Measurements from ENCODE around the gene TMED10.
A peak's percentile ranks its signal among the peaks of the same experiment; 100 is the strongest.
"Not testable (repeated sequence)": the region's sequence is repeated elsewhere in the genome, so short reads cannot be mapped to it uniquely, and the experiment has no call there.

The TMED10 gene

DNA sequence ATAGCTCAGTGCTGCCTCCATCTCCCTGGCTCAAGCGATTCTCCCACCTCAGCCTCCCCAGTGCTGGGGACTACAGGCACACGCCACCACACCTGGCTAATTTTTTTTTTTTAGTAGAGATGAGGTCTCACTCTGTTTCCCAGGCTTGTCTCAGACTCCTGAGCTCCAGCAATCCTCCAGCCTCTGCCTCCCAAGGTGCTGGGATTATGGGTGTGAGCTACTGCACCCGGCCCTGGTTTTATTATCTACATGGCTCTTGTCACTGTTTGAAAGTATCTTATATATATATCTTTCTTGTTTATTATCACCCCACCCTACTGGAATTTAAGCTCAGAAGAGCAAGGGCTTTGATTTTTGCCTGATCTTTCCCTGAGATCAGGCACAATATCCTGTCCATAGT is 7.6 kb upstream of the TMED10 start:
- Mint-ChIP-seq H3K27ac (no peak overlapping the region), H3K4me1 (no peaks in the 10 kb centered on the region), H3K36me3 (no peaks in the 10 kb centered on the region), H3K27me3 (peaks cover 44% of the 10 kb centered on the region), H3K4me3 (no peak overlapping the region), H3K9me3 (no peaks in the 10 kb centered on the region)
- no peak for DNase-seq
- CTCF ChIA-PET: interaction anchor here (0.6 to 1.3 kb wide), 2 partner anchors 8 to 551 kb away, joined by 3 to 4 read pairs; partner anchors contain the start of gene TMED10

DNA sequence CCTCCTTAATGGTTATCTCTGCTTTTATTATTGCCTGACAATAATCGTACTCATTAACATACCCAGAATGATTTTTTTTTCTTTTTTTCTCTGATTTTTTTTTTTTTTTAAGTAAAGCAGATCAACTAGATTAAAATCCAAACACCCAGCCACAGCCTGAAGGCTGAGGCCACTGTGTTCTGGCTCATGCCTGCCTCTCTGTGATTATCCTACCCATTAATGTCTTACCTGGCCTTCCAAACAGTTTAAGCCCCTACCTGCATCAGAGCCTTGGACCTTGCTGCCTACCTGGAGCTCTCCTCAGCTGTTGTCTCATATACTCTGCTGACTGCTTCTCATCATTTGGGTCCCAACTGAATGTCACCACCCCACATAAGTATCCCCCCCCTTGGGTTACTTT is 6.8 kb upstream of the TMED10 start:
- H3K4me1 Mint-ChIP-seq: no peaks in the 10 kb centered on the region
- H3K27ac Mint-ChIP-seq: no peak overlapping the region
- no peak for DNase-seq
- H3K36me3 Mint-ChIP-seq: no peaks in the 10 kb centered on the region
- peaks cover 42% of the 10 kb centered on the region for H3K27me3 Mint-ChIP-seq
- H3K4me3 Mint-ChIP-seq: no peak overlapping the region
- no peaks in the 10 kb centered on the region for H3K9me3 Mint-ChIP-seq
- CTCF ChIA-PET: interaction anchor here (0.6 kb wide), 1 partner anchor 550 kb away, joined by 3 read pairs; no protein-coding TSS in a partner anchor

DNA sequence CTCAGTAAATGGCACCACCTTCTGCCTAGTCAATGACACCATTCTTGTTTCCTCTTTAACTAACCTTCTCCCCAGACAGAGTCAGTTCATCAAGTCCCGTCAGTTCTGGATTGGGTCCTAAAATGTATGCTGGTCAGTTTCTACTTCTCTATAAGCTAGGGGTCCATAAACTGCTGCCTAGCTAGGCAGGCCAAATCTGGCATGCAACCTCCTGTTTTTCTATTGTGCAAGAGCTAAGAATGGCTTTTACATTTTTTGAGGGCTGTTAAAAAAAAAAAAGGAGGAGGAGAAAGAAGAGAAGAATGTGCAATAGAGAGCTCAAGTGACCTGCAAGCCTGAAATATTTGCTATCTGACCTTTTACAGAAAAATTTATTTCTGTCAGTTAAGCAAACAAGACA is 6.4 kb upstream of the TMED10 start:
- Mint-ChIP-seq H3K36me3 (no peaks in the 10 kb centered on the region), H3K27ac (no peak overlapping the region), H3K9me3 (no peaks in the 10 kb centered on the region), H3K4me3 (no peak overlapping the region), H3K27me3 (peaks cover 42% of the 10 kb centered on the region), H3K4me1 (peaks cover 2% of the 10 kb centered on the region)
- DNase-seq: no peak
- CTCF ChIA-PET: no interaction called here

DNA sequence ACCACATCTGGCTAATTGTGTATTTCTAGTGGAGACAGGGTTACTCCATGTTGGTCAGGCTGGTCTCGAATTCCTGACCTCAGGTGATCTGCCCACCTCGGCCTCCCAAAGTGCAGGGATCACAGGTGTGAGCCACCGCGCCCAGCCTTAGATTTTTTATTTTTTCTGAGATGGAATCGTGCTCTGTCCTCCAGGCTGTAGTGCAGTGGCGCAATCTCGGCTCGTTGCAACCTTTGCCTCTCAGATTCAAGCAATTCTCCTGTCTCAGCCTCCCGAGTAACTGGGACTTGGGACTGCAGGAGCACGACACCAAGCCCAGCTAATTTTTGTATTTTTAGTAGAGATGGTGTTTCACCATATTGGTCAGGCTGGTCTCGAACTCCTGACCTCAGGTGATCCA is 5.8 kb upstream of the TMED10 start:
- H3K4me3 Mint-ChIP-seq, H3K36me3 Mint-ChIP-seq, H3K27ac Mint-ChIP-seq, DNase-seq, H3K4me1 Mint-ChIP-seq, H3K9me3 Mint-ChIP-seq: not testable (repeated sequence)
- H3K27me3 Mint-ChIP-seq: peaks cover 38% of the 10 kb centered on the region
- CTCF ChIA-PET: interaction anchor here (1.5 kb wide), 1 partner anchor 116 kb away, joined by 3 read pairs; no protein-coding TSS in a partner anchor

DNA sequence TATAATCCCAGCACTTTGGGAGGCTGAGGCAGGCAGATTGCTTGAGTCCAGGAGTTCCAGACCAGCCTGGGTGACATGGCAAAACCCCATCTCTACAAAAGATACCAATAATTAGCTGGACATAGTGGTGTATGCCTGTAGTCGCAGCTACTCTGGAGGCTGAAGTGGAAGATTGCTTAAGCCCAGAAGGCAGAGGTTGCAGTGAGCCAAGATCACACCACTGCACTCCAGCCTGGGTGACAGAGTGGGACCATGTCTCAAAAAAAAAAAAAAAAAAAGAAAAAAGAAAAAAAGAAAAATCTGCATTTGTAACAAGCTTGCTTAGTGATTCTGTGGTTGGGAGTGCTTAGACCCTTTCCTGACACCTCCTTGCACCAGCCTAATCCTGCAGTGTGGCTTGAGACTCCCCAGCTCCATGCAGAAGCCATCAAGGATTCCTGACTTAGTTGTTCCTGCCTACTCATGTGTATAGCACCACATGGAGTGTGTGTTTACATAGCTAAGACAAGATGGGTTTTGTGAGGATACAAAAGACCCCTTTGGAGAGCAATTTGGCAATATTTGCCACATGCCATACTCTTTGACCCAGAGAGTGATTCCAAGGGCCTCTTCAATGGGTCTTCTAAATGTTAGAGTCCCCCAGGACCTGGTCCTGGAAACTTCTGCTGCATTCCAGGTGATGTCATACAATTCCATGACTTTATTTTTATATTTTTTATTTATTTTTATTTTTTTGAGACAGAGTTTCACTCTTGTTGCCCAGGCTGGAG is 5.1 kb upstream of the TMED10 start:
- Mint-ChIP-seq H3K4me3 (no peak overlapping the region), H3K4me1 (peaks cover 9% of the 10 kb centered on the region), H3K27ac (no peak overlapping the region), H3K9me3 (no peaks in the 10 kb centered on the region), H3K27me3 (peaks cover 37% of the 10 kb centered on the region), H3K36me3 (no peaks in the 10 kb centered on the region)
- CTCF ChIA-PET: interaction anchor here (1.5 kb wide), 1 partner anchor 117 kb away, joined by 3 read pairs; no protein-coding TSS in a partner anchor
- no peak for DNase-seq

DNA sequence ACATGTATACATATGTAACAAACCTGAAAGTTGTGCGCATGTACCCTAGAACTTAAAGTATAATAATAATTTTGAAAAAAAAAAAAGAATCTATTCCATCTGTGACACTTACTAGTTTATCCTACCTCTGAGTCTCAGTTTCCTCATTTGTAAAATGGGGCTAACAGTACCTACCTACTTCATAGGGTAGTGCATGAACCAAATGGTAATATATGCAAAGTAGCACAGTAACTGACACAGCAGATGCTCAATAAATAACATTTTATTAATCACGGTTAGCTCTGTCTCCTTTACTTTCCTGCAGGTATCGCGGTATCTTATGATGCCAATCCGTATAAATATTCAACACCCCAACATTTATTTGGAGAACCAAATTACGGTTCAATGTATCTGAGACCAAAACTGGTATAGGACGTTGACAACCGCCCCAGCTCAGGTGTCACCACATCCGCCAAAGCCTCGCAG is 703 bp downstream of the TMED10 start:
- Mint-ChIP-seq H3K4me3 (peak overlapping the region; percentile 89), H3K27ac (peak overlapping the region; percentile 98), H3K36me3 (peaks cover 18% of the 10 kb centered on the region), H3K9me3 (no peaks in the 10 kb centered on the region), H3K27me3 (peaks cover 9% of the 10 kb centered on the region), H3K4me1 (peaks cover 50% of the 10 kb centered on the region)
- CTCF ChIA-PET: interaction anchor here (0.6 to 1.6 kb wide), 3 partner anchors 9 to 278 kb away, joined by 3 to 4 read pairs (median 4); no protein-coding TSS in a partner anchor
- no peak for DNase-seq

DNA sequence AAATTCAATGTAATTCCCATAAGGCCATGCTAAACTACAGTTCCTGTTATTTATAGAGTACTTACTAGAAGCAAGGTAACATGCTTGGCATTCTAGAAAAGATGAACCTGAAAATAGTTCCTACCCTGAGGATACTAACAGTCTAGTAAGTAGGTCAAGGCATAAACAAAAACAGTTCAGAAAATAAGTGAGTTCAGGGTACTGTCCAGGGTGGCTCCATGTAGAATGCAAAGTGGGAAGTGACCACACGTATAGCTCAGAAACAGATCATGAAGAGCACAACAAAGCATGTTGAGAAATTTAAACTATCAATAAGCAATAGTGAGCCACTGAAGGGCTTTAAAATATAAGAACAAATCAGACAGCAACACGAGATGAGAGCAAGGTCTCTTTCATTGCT is 2.3 kb downstream of the TMED10 start:
- Mint-ChIP-seq H3K4me3 (peak overlapping the region; percentile 55), H3K4me1 (peaks cover 52% of the 10 kb centered on the region), H3K36me3 (peaks cover 18% of the 10 kb centered on the region), H3K27ac (no peak overlapping the region), H3K27me3 (peaks cover 4% of the 10 kb centered on the region), H3K9me3 (no peaks in the 10 kb centered on the region)
- DNase-seq: no peak
- CTCF ChIA-PET: no interaction called here

DNA sequence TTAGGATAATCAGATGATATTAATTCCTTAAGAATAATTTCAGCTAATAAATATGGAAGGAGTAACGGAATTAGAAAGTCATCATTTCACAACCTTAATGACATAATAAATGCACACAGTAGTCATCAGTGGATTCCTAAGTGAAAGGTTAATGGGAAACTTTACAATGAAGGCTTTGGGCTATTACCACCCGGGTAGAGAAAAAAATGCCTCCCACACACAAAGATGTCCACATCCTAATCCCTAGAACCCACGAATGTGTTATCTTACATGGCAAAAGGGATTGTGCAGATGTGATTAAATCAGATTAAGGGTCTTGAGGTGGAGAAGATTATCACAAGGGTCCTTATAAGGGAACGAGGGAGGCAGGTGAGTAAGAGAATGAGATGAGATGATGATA is 5.6 kb downstream of the TMED10 start:
- no peak for DNase-seq
- peaks cover 21% of the 10 kb centered on the region for H3K36me3 Mint-ChIP-seq
- no peak overlapping the region for H3K4me3 Mint-ChIP-seq
- no peaks in the 10 kb centered on the region for H3K27me3 Mint-ChIP-seq
- H3K9me3 Mint-ChIP-seq: no peaks in the 10 kb centered on the region
- peaks cover 49% of the 10 kb centered on the region for H3K4me1 Mint-ChIP-seq
- no peak overlapping the region for H3K27ac Mint-ChIP-seq
- CTCF ChIA-PET: no interaction called here

DNA sequence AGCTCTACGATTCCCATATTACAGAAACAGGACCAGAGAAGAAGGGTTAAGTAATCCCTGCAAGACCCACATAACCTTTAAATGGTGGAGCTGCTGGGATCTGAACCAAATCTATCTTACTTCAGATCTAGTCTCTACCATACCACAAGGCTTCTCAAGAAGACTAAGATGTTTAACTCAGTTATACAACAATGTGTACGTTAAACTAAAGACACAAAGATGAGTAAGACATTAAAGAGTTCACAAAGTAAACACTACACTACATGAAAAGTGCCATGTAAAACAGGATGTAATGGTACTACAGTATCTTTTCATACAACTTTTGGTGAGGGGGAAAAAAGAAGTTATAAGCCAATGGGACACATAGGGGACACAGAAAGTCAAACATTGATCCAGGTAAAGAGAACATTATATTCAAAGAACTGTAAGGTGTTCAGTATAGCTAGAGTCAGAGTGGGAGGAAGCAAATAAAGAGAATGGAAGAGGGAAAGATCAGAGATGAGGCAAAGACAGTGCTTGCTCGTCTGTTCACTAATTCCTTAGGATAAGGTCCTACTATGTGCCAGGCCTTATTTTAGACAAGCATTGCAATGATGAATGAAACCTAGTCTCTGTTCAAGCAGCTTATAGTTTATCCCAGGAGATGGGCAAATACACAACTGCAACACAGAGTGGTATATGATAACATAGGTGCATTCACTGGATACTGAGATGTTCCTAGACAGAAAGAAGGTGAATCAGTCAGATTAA is 7.7 kb downstream of the TMED10 start:
- Mint-ChIP-seq H3K27ac (no peak overlapping the region), H3K36me3 (peaks cover 13% of the 10 kb centered on the region), H3K9me3 (no peaks in the 10 kb centered on the region), H3K4me3 (no peak overlapping the region), H3K4me1 (peaks cover 30% of the 10 kb centered on the region), H3K27me3 (no peaks in the 10 kb centered on the region)
- no peak for DNase-seq
- CTCF ChIA-PET: no interaction called here

DNA sequence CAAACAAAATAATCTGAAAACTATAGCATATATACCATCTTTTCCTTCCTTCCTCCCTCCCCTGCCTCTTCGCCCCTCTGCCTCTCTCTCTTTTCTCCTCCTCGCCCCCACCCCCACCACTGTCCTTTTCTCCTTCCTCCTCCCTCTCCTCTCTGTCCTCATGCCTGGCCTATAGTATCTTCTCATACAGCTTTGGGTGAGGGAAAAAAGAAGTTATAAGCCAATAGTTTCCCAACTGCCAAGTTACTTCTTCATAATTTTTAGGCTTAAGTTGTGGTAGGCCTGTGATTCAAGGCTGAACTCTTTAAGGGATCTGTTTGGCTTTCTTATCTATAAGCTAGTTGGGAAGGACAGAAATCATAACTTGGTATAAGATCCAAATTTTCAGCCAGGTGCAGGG is 9.1 kb downstream of the TMED10 start:
- peaks cover 11% of the 10 kb centered on the region for H3K36me3 Mint-ChIP-seq
- no peaks in the 10 kb centered on the region for H3K9me3 Mint-ChIP-seq
- DNase-seq: no peak
- no peak overlapping the region for H3K27ac Mint-ChIP-seq
- no peak overlapping the region for H3K4me3 Mint-ChIP-seq
- CTCF ChIA-PET: interaction anchor here (0.5 kb wide), 1 partner anchor 110 kb away, joined by 3 read pairs; no protein-coding TSS in a partner anchor
- peaks cover 21% of the 10 kb centered on the region for H3K4me1 Mint-ChIP-seq
- H3K27me3 Mint-ChIP-seq: no peaks in the 10 kb centered on the region

DNA sequence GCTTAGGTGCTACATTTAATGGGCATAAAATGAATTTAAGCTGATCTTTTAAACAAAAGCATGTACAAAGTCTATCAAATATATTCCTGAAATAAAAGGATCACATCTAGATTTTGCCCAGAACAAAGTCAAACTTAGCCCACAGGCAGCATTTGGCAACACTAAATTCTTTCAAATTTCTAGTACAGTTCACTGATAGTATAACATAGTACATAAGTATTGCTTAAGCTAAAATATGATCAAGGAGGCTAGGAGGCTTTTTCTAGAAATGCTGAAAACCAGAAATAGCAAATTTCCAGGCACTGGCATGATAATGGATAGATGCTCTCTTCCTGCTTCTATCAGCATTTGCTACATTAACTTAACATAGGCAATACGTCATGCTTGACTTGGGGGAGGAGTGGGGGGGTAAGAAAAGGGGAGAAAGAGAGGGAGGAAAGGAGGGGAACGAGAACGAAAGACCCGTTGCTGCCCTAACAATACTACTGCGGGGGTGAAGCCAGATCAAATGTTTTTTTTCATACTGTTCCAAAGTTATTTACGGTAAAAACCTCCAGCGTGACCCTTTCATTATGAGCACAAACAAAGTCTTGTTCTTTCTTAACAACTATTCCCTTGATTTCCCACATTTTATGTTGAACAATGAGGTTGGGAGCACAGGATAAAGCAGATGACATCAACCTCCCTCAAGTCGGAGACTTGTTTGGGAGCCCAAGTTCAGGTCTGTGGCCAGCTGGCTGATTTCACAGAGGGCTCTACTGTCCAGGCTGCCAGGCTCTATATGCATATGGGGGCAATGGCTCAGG is 10.6 kb downstream of the TMED10 start:
- Mint-ChIP-seq H3K27ac (no peak overlapping the region), H3K36me3 (peaks cover 7% of the 10 kb centered on the region), H3K4me3 (no peak overlapping the region), H3K9me3 (no peaks in the 10 kb centered on the region), H3K4me1 (peaks cover 19% of the 10 kb centered on the region), H3K27me3 (no peaks in the 10 kb centered on the region)
- no peak for DNase-seq
- CTCF ChIA-PET: no interaction called here

DNA sequence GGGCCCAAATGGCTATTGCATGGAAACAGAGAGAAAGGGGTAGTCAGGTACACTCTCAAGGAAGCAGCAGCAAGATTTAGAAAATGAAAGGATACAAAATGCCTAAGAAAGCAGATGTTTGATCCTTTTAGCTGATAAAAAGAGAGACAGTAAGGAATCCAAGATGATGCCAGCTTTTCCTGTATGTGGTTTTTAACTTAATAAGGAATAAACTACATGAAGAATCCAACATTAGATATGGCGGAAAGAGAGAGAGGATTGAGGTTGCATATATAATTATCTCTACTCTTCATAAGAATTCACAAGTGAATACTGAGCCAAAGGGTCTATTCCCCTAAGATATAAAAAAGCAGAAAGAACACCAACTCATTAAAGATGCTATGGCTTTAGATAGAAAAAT is 11.6 kb downstream of the TMED10 start:
- peaks cover 8% of the 10 kb centered on the region for H3K36me3 Mint-ChIP-seq
- no peaks in the 10 kb centered on the region for H3K9me3 Mint-ChIP-seq
- CTCF ChIA-PET: interaction anchor here (1.4 kb wide), 1 partner anchor 31 kb away, joined by 5 read pairs; no protein-coding TSS in a partner anchor
- H3K4me1 Mint-ChIP-seq: peaks cover 27% of the 10 kb centered on the region
- no peak overlapping the region for H3K4me3 Mint-ChIP-seq
- no peak for DNase-seq
- H3K27ac Mint-ChIP-seq: no peak overlapping the region
- H3K27me3 Mint-ChIP-seq: no peaks in the 10 kb centered on the region

DNA sequence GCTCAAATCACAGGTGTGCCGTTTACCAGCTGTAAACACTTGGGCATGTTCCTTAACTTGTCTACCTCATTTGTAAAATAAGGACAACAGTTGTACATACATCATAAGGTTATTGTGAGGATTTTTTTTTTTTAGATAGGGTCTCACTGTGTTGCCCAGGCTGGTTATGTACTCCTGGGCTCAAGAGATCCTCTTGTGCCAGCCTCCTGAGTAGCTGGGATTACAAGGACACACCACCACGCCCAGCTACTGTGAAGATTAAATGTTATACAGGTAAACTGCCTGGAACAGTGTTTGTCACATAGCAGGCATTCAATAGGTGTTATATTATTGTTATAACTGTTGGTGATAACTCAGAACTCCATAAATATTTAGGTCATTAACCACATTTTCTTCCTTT is 12.7 kb downstream of the TMED10 start:
- CTCF ChIA-PET: interaction anchor here (1.4 kb wide), 1 partner anchor 29 kb away, joined by 5 read pairs; no protein-coding TSS in a partner anchor
- H3K27ac Mint-ChIP-seq: no peak overlapping the region
- H3K9me3 Mint-ChIP-seq: no peaks in the 10 kb centered on the region
- H3K36me3 Mint-ChIP-seq: peaks cover 7% of the 10 kb centered on the region
- no peaks in the 10 kb centered on the region for H3K27me3 Mint-ChIP-seq
- H3K4me3 Mint-ChIP-seq: no peak overlapping the region
- peaks cover 31% of the 10 kb centered on the region for H3K4me1 Mint-ChIP-seq
- no peak for DNase-seq

DNA sequence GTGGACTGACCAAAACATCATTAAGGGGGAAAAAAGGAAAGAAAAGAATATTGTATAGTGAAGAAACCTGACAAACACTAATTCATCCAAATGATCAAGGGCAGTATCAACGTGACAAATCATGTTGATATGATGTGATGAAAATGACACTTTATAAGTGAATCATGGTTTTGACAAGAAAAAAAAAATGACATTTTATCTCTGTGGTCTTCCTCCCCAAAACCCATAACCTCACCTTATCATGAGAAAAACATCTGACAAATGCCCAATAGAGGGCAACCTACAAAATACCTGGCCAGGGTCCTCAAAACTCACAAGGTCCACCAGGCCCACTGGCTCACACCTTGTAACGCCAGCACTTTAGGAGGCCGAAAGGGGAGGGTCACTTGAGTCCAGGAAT is 13.8 kb downstream of the TMED10 start:
- Mint-ChIP-seq H3K27me3 (no peaks in the 10 kb centered on the region), H3K4me1 (peaks cover 30% of the 10 kb centered on the region), H3K4me3 (no peak overlapping the region), H3K27ac (no peak overlapping the region), H3K9me3 (no peaks in the 10 kb centered on the region), H3K36me3 (peaks cover 6% of the 10 kb centered on the region)
- DNase-seq: no peak
- CTCF ChIA-PET: no interaction called here
